ENCODE data around the gene MRNIP.

MRNIP gene

DNA sequence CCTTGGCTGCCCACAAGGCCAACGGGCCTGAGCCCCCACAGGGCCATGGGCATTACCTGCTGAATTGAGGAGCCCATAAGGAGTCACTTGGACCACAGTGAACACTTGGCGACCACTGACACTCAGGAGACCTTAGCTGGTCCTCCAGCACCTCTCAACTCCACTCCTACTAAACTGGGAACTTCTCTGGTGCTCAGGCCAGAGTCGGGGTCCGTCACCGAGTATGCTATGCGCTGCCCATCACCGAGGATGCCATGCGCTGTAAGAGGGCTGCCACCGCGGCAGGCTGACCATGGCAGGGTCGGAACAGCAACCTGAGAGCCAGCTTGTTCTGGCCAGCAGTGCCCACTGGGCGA is 38.5 kb downstream of the MRNIP start:
- DNase-seq = peak; percentile 42

DNA sequence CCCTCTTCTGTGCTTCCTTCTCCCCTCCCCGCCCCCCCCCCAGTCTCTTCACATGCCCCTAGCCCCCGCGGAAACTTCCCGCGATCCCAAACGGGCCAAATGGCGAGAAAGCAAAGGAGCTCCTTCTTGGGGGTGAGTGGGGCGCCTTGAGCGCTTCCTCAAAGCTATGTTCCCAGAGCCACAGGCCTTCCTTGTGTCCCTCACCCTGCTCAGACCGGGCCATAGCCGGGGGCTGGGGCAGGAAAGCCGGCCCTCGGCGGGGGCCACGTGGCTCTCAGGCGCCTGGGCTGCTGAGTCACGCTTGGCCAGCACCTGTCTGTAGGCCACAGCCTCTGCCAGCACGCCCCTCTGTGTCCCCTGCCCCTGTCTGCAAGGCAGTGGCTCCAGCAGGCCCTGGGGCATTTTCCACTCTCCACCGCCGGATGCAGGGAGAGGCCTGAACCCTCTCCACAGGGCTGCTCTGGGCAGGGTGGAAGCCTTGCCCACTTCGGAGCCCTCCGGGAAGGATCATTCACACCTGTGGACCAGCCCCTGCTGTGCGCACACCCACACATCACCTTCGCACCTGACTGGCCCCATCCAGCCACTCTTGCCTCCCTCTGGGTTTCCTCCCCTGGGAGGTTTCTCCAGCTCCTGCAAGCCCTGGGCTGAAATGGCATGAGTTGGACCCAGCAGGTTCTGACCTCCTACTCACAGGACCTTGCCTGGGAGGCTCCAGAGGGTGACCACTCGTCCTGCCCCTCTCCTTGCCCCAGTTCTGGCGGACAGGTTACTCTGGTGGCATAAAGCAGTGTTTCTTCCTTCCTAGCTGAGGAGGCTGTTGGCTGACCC is 39.1 kb downstream of the MRNIP start:
- peak; percentile 70 for DNase-seq

DNA sequence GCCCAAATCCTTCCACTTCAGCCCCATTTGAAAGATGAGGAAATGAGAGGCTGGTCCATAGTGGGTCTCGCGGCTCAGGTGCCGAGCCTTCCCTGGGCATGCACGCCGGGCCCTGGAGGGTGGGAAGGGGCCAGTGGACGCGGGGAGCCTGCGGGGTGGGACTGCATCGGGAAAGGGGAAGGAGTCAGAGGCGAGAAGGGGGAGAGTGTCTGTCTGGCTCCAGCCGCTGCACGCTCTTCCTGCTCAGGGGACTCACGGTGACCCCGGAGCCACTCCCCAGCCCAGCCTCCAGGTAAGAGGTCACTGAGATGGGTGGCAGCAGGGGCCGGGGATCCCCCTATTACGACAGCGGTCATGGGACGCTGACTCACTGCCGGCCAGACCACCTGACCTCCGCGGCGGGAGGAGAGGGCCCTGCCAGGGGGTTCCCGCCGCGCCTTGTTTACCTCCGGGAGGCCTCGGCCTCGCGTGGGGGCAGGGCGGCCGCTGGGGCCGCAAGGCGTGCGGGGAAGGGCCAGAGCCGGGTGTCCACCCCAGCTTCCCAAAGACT is 39.8 kb downstream of the MRNIP start:
- DNase-seq = peak; percentile 91

DNA sequence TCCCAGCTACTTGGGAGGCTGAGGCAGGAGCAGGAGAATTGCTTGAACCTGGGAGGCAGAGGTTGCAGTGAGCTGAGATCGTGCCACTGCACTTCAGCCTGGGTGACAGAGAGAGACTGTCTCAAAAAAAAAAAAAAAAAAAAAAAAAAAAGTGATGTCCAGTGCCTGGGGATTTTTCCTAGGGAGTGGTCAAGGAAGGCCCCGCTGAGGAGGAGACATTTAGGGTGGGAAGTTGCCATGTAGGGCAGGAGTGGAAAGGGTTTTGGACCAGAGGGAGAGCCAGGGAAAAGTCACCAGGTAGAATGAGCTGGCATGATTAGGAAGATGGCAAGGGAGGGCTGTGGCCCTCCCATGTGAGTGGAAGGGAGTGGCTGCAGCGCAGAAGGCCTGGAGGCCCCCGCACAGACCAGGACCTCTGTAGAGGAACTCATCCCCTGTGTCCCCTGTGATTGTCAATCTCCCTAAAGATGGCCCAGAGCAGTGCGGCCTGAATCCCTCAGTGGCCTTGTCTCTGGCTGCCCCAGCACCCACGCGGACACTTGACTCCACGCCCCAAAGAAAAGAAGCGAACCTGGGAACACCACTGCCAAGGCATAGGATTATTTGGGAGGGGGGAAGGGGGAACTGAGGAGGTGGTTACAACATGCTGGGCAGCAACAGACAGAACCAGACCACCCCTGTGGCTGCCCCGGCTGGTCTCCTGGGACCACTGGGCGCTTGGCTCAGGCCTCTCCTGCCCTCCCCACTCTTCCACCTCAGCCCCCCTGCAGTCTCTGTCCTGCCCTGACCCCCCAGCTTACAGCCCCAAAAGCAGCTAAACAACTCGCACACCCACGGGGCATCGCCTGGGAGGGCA is 40.5 kb downstream of the MRNIP start:
- no peak for DNase-seq

DNA sequence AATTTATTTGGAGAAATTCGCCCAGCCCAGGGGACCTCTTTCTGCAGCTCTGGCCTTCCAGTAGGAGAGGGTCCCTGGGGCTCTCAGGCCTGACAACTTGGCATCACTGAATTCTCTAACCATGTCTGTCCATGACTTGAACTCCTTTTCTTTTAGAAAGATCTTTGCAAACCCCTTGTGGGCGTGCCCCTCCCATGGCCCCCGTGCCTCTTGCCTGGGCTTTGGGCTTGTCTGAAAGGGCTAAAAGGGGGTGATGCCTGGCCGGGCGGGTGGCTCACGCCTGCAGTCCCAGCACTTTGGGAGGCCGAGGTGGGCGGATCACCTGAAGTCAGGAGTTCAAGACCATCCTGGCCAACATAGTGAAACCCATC is 41.2 kb downstream of the MRNIP start:
- no peak for DNase-seq

DNA sequence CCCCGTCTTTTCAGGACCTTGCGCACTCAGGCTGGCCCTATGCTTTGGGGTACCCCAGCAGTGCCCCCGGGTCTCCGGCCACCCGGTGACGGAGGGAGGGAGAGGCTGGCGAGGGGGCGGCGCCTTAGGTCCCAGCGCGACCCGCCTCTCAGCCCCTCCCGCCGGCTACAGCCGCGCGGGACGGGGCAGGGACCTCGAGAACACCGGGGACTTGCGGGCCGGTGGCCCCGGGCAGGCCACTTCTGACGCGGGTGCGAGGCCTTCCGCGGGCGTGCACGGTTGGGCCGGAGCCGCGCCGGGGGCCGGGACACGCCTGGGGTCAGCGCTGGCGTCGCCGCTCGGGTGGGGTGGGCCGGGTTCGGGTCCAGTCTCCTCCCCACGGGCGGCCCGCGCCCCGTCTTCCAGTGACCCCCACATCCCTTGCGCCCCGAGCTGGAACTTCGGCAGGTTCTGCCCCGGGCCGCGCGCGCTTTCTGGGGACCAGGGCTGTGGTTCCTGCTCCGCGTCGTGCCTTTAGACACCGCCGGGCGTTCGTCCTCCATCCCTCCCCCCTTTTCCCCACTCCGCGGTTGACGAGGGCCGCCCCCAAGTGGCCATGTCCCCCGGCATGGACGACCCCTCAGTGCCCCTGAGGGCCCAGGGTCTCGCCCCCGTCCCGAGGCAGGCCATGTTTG is 41.7 kb downstream of the MRNIP start:
- no peak for DNase-seq

DNA sequence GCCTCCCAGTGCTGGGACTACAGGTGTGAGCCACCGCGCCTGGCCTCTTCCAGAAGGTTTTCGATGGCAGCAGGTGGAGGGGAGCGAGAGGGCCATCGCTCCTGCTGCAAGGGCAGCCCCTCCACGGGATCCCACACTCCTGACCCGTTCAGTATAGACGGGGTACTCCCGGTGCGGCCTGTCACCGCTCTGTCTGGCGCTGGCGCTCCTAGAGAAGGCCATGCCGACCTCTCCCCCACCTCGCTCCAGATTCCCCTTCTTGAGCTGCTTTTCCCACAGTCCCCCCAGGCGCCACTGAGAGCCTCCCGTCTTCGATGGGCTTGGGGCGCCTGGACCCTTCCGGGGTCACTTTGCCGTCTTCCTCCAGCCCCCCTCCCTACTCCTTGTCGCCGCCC is 42.2 kb downstream of the MRNIP start:
- no peak for DNase-seq

DNA sequence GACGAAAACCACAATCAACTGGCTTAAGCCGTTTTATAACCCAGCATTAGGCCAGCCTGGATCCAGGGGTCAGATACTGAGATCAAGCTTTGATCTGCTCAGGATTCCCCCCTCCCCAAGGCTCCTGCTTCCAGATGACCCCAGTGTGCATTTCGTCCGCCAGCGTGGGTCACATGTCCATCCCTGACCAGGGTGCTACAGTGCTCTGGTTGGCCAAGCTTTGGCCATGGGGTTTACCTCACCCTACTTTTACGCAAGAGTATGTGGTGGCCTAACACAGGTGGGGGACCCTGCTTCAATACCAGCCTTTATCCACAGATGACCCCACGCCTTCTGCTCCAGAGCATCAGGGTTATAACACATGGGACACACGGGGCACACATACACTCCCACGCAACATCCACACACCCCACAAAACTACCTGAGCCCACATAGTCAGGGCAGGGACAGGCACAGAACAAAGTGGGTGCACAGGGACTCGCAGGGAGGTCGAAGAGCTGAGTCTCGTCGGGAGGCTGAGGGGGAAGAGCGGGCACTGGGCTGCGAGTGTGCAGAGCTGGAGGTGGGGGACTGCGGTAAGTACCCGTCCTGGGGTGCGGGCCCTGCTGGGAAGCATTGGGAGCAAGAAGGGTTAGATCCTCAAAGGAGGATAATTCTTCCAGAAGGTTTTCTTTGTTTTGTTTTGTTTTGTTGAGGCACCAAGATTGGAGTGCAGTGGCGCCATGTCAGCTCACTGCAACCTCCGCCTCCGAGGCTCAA is 42.9 kb downstream of the MRNIP start:
- no peak for DNase-seq

DNA sequence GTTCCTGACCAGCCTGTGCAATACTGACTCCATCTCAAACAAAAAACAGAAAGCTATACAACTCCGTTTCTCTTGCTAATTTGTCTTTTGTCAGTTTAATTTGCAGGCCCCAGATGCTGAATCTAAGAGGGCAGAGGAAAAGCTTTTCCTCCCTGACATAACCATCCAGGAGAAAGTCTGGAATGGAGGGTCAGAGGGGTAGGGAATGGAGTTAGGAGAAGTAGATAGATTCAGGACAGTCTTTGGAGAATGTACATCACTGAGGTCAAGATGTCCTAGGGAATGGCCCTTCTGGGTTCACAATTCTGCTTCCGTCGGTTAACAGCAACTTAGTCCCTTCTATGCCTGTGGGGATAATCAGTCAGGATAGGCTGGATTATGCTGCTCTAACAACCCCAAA is 44.5 kb downstream of the MRNIP start:
- no peak for DNase-seq

DNA sequence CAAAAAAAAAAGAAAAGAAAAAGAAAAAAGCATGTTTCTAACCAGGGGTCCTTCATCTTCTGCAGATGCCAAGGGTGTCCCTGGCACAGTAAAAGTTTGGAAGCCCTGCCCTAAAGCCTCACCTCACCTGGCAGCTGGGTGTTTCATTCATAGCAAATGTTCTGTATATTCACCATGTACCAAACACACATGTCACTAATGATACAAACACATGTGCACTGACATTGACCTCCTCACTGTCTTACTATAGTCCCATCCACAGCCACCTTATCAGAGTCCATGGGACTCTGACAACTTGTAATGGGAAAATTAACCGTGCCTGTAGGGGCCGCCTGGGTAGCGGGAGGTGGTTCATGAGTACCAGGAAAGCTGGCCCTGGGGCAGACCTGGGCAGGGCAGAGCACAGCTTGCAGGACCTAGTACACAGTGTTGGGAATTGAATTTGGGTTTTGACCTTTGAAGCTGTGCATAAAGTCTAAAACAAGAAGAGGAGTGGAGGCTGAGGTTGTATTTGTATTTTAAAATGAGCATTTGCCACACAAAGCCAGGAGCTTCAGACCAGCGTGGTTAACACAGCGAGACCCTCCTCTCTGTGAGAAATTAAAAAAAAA is 45.5 kb downstream of the MRNIP start:
- DNase-seq = no peak

DNA sequence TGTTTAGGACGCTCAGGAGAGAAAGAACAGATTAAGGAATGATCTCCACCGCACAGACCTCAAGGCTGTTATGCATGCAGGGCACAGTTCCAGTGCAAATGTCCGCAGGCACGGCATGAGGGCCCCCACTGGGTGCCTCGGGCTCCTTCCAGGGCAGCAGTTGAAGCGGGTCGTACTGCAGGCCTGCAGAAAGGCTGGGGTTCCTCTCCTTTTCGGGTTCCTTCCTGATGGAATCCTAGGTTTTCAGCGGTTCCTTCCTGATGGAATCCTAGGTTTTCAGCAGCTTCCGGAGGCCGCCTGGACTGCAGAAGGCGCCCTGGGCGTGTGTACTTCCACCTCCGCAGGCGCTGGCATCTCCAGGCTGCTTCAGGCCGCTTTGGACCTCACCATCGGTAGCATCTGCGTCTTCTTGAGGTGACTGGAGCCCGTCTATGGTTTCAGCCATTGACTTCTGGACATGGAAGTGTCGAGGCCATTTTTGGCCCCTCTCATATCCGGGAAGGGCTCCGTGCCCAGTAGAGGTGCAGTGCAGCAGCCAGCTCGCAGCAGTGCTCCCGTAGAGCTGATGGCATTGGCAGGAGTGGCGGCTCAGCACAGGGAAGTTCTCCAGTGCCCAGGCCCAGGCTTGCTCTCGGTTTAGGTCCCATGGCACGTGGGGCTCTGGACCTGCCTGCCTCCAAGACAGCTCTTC is 46.3 kb downstream of the MRNIP start:
- no peak for DNase-seq

DNA sequence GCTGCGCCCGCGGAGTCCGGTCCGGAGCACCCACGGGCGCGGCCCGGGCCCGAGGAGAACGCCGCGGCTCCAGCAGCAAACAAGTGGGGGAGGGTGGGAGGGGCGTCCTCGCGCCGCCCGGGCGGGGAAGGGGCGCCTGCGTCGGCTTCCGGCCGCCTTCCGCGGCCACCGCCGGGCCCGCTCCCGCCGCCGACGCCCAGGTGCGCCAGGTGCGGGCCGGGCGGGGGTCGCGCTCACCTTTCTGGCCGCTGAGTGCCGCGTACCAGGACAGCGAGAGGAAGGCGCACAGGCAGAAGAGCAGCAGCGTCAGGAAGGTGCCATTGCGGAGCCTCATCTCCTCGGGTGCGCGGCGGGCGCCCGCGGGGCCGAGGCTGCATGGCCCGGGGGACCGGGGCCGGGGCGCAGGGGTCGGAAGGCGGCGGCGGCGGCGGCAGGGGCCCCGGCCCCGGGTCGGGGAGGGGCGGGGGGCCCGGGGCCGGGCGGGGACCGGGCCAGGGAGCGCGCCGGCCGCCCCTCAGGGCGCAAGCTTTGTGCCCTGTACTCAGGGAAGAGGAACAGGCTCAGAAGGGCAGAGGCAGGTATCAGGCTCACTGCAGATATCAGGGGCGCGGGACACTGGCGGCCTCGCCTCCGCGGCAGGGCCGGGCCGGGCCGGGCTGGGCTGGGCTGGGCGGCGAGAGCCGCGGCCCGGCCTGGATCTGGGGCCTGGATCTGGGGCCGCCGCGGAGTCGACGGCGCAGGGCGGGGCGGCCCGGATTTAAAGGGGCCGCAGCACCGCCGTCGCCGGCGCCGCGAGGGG is 52.2 kb downstream of the MRNIP start, which contains the start of gene MGAT4B:
TSS of gene MGAT4B (minus strand) at position 617 of the 799 bp plus-strand sequence. CDS start at position 334, 283 bp downstream.
- peak; percentile 69 for DNase-seq

DNA sequence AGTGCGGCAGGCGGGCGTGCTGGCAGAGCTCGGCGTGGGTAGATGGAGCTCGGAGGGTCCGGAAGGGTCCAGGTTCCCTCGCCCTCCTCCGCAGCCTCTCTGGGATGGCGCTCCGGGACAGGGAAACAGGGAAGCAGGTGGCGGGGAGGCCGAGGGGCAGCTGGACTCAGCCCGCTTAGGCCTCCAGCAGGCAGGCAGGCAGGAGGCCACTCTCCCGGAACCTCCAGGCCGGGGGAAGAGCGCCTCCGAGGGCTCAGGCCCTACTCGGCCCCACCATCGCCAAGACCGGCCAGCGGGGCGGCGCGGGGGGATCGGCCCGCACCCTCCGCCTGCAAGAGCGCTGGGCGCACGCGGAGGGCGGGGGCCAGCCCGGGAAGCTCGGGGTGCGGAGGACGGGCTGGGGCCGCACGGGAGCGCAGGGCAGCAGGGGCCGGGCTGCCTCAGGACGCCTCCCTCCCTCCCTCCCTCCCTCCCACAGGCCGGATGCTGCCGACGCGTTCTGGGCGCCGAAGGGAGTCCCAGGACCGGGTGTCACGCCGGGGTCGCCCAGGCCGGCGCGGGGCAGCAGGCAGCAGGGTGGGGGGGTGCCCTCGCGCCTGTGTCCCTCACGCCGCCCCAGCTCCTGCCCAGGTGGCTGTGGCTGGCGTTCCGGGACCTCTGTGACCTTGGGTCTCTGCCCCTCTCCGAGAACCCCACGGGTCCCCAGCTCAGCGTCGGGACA is 52.9 kb downstream of the MRNIP start:
- peak; percentile 49 for DNase-seq

DNA sequence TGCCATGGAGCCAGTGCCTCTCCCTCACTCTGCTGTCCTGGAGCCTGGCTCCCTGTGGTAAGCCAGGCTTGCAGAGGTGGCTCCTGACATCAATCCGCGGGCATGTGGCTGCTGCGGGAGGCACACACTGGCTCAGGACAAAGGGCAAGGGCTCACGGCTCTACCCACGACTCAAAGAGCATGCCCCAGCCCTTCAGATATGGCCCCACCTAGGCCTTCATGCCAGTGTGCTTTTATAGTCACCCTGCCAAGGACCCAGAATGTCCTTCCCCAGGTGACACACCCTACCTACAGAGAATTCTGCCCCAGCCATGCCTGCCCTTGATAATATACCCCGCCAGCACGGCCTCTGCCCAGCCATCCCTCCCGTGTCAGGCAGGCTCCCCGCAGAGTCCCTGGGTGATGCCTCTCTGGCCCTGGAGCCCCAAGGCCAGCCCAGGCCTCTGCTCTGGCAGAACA is 53.5 kb downstream of the MRNIP start:
- no peak for DNase-seq

DNA sequence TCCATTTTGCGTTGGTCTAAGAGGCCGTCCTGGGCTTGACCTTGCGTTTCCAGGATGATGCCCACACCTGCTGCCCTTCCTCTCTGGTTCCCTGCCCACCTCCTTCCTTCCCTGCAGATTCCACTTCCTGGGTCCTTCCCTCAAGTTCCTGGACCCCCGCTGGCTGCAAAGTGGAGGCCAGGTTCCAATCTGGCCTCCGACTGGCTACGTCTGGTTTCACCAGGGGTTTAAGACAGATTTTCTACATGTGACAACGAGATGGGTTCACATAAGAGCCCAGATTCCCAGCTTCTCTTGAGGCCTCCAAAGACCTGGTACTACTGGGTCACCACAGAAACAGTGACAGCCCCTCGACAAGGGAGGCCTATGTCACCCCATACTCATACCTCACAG is 54.1 kb downstream of the MRNIP start:
- DNase-seq = no peak

DNA sequence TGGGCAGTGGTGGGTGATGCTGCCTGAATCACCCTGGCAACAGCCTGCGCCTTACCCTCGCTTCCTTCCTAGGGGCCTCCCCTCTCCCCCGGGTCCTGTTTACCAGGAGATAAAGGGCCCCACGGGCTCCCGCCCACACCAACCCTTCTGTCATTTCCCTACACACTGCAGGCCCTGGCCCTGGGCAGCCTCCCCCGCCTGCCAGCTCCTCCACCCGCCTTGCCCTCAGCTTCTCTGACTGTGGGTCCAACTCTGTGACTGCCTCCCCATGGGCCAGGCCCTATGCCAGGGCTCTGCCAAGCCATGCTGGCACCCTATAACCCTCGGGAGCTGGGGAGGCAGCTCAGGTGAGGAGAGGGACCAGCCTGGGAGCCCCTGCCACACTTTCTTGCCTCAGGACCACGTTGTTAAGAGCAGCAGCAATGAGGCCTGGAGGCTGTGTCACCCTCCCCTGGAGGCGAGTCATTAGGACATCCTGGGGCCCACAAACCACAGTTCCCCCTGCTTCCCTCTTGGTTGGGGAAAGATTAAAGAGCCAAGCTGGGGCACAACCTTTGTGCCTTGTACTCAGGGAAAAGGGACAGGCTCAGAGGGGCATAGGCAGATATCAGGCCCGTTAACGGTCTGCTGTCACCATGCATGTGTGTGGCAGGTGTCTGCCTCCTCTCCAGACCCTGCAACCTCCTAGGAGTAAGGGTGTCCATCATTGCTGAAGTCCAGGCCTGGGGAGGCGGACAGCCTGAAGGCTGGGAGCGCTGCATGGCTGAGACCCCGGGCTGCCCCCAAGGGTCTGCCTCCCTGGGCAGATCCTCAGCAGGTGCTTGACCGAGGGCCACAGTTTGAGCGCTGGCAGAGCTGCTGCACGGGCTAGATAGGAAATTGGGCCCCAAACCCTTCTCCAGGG is 54.7 kb downstream of the MRNIP start:
- peak; percentile 64 for DNase-seq

DNA sequence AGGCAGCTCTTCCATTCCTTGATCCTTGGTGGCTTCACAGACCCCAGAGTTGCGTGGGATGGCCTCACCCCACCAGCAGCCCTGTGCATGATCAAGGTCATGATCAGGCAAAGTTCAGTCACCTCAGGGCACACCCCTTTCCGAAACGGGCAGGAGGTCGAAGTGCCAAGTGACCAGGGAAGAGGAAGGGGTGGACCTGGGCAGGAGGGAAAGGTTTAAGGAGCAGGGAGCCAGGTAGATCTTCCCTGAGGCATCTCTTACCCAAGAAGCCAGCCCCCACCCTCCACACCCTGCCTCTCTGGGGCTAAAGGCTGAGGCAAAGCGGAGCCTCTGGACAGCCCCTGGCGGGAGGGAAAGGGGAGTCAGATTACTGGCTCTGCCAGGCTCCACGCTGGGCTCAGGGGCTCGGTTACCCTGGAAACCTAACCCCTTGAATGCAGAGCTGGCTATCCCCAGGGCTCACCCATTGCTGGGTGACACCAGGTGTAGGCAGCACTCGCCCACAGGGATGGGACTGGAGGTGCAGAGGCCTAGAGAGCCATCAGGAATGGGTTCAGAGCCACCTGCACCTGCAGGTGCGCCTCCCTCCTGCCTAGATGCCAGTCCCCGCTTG is 55.6 kb downstream of the MRNIP start:
- no peak for DNase-seq

DNA sequence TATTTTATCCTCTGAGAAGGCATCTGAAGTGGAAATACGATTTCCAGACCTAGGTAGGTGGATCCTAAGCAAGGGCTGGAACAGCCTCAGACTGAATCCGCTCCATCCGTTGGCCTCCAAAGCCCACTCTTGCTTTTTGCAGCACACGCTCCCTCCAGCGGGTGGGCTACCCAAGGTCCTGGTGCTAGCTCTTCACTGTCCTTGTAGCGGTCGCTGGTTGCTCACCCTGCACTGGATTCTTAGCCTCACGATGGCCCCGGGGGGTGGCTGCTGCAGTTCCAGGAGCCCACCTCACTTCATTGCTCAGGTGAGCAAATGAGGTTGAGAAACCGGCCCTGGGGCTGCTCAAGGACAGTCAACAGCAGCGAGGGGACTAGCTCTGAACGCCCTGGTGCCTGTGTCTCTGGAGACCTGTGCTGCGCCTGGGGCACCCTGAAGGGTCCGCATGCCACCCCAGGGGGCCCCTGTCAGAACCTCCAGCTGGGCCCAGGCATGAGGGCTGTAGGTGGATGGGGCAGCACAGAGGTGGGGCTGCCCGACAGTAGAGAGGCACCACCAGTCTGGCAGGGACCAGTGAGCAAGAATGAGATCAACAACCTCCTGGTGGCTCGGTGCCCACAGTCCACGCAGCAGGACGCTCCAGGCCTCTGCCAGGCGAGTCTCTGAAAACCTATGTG is 56.3 kb downstream of the MRNIP start:
- no peak for DNase-seq
